B cell (primary cell): ENCODE measurements around the gene CUEDC2.

Source experiments
- EZH2 ChIP-seq: IDR thresholded peaks from 2 replicates; pipeline ENCODE4 v1.6.1; 2012; ENCODE audit warnings: borderline replicate concordance, low read depth, mild to moderate bottlenecking, moderate library complexity, low read length; ENCODE audit not compliant: insufficient read depth, poor library complexity, severe bottlenecking
- TF ChIP-seq, protein P1 (sequence below): fragments of 200-600 bp; IDR thresholded peaks from one replicate; pipeline ENCODE4 v1.8.0; 2022; ENCODE audit warnings: antibody characterized with exemption, mild to moderate bottlenecking

- TF ChIP-seq, protein P1, sequence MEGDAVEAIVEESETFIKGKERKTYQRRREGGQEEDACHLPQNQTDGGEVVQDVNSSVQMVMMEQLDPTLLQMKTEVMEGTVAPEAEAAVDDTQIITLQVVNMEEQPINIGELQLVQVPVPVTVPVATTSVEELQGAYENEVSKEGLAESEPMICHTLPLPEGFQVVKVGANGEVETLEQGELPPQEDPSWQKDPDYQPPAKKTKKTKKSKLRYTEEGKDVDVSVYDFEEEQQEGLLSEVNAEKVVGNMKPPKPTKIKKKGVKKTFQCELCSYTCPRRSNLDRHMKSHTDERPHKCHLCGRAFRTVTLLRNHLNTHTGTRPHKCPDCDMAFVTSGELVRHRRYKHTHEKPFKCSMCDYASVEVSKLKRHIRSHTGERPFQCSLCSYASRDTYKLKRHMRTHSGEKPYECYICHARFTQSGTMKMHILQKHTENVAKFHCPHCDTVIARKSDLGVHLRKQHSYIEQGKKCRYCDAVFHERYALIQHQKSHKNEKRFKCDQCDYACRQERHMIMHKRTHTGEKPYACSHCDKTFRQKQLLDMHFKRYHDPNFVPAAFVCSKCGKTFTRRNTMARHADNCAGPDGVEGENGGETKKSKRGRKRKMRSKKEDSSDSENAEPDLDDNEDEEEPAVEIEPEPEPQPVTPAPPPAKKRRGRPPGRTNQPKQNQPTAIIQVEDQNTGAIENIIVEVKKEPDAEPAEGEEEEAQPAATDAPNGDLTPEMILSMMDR = no peak
- TF ChIP-seq EZH2 = no peak
These were observed 43.2 kb upstream of the CUEDC2 start for GRCh38 chr10:102475451-102476040.
